SK-N-SH (cell line): ENCODE data around the gene LATS2. TPM values are rescaled to one million over a fixed set of nuclear protein-coding genes. Genes with fewer than 3 reads are reported as not detected.

Experiments
- CTCF ChIA-PET: fragments of 300-600, 350-600 bp; formaldehyde crosslinking; extraction: SDS; loops from one replicate; lab custom pipeline; 2021; lab: Yijun Ruan, JAX
- POLR2A ChIA-PET: fragments of 350-600 bp; sonication (Branson Sonifier 250); formaldehyde crosslinking; extraction: SDS; loops from one replicate; lab custom pipeline; 2020; ENCODE audit warnings: antibody characterized with exemption, inconsistent platforms; lab: Yijun Ruan, JAX
- DNase-seq: peaks from one replicate; pipeline ENCODE4 v3.0.0; 2012
- H2AFZ ChIP-seq: fragments of 200-600 bp; sonication (generic); 2 replicates; pipeline ENCODE4 v1.8.1; 2016; ENCODE audit warnings: antibody characterized with exemption, mild to moderate bottlenecking, low read depth
- H3F3A ChIP-seq: fragments of 200-600 bp; sonication (generic); replicated peaks from 2 replicates; pipeline ENCODE3; 2016; ENCODE audit warnings: antibody characterized with exemption, mild to moderate bottlenecking; ENCODE audit not compliant: insufficient read depth
- H3K27ac ChIP-seq, 2 experiments: fragments of 200-500 bp in 1 of 2; fragments of 200-600 bp in 1 of 2; sonication (Bioruptor generic) in 1 of 2; sonication (generic), shearing (Covaris generic) in 1 of 2; 2 replicates each; pipeline versions ENCODE4 v1.5.1 to v1.6.1; 2014 to 2016; ENCODE audit warnings: low read depth in 2 of 2, inconsistent platforms in 1 of 2, low read length in 1 of 2, mild to moderate bottlenecking in 1 of 2, mixed read lengths in 1 of 2
- H3K27me3 ChIP-seq: fragments of 200-600 bp; sonication (generic), shearing (Covaris generic); 2 replicates; pipeline ENCODE4 v1.6.1; 2016; ENCODE audit warnings: mixed run types; ENCODE audit not compliant: insufficient read depth
- H3K36me3 ChIP-seq, 2 experiments: fragments of 200-500 bp in 1 of 2; fragments of 200-600 bp in 1 of 2; sonication (Bioruptor generic) in 1 of 2; sonication (generic) in 1 of 2; replicated peaks in 1 of 2; 2 replicates each; pipeline versions ENCODE3 to v1.5.1; 2014 to 2016; ENCODE audit warnings: low read length in 1 of 2, mild to moderate bottlenecking in 1 of 2; ENCODE audit not compliant: insufficient read depth in 2 of 2, control insufficient read depth in 1 of 2
- H3K4me1 ChIP-seq, 2 experiments: fragments of 200-500 bp in 1 of 2; fragments of 200-600 bp in 1 of 2; sonication (Bioruptor generic) in 1 of 2; sonication (generic), shearing (Covaris generic) in 1 of 2; 2 replicates each; pipeline versions ENCODE4 v1.5.1 to v1.6.1; 2014 to 2016; ENCODE audit warnings: low read depth in 1 of 2, low read length in 1 of 2, mixed run types in 1 of 2; ENCODE audit not compliant: insufficient read depth in 2 of 2, control insufficient read depth in 1 of 2
- H3K4me2 ChIP-seq: fragments of 200-600 bp; sonication (generic), shearing (Covaris generic); 2 replicates; pipeline ENCODE4 v1.6.1; 2017; ENCODE audit warnings: mixed run types
- H3K4me3 ChIP-seq, 2 experiments: fragments of 200-500 bp in 1 of 2; fragments of 200-600 bp in 1 of 2; sonication (Bioruptor generic) in 1 of 2; sonication (generic), shearing (Covaris generic) in 1 of 2; 2 replicates each; pipeline versions ENCODE4 v1.5.1 to v1.8.1; 2014 to 2016; ENCODE audit warnings: low read depth in 2 of 2, inconsistent platforms in 1 of 2, low read length in 1 of 2, mild to moderate bottlenecking in 1 of 2, mixed read lengths in 1 of 2, moderate library complexity in 1 of 2
- H3K79me2 ChIP-seq: fragments of 200-600 bp; sonication (generic); 2 replicates; pipeline ENCODE4 v1.8.1; 2017; ENCODE audit warnings: mild to moderate bottlenecking; ENCODE audit not compliant: insufficient read depth
- H3K9ac ChIP-seq: fragments of 200-600 bp; sonication (generic); 2 replicates; pipeline ENCODE4 v1.6.1; 2017; ENCODE audit warnings: mixed run types
- H3K9me2 ChIP-seq: fragments of 200-600 bp; sonication (generic); 2 replicates; pipeline ENCODE4 v1.6.1; 2017; ENCODE audit warnings: mixed run types
- H3K9me3 ChIP-seq: fragments of 200-600 bp; sonication (generic); 2 replicates; pipeline ENCODE4 v1.6.1; 2017; ENCODE audit warnings: mixed run types, mild to moderate bottlenecking, moderate library complexity
- H4K20me1 ChIP-seq: fragments of 200-600 bp; sonication (generic); 2 replicates; pipeline ENCODE4 v1.6.1; 2017; ENCODE audit warnings: mild to moderate bottlenecking, mixed run types; ENCODE audit not compliant: insufficient read depth
- CTCF ChIP-seq: fragments of 200-600 bp; sonication (generic); IDR thresholded peaks from 2 replicates; pipeline ENCODE4 v1.6.1; 2017; ENCODE audit warnings: antibody characterized with exemption, mild to moderate bottlenecking, moderate library complexity
- EP300 ChIP-seq, 2 experiments: IDR thresholded peaks; 2 replicates each; pipeline versions ENCODE4 v1.4.0 to v1.6.1; 2012; ENCODE audit warnings: borderline replicate concordance in 1 of 2, low read depth in 1 of 2, low read length in 1 of 2
- EZH2phosphoT487 ChIP-seq: fragments of 200-600 bp; sonication (generic); IDR thresholded peaks from 2 replicates; pipeline ENCODE4 v1.6.1; 2017; ENCODE audit warnings: low read depth, mixed run types, mild to moderate bottlenecking, antibody characterized with exemption, moderate library complexity, borderline replicate concordance
- FOSL2 ChIP-seq: IDR thresholded peaks from 2 replicates; pipeline ENCODE4 v1.4.0; 2012; ENCODE audit warnings: low read depth, mild to moderate bottlenecking, moderate library complexity, borderline replicate concordance
- FOXM1 ChIP-seq: IDR thresholded peaks from 2 replicates; pipeline ENCODE4 v1.4.0; 2012; ENCODE audit warnings: low read depth, mild to moderate bottlenecking
- GABPA ChIP-seq: IDR thresholded peaks from 2 replicates; pipeline ENCODE4 v1.4.0; 2012; ENCODE audit warnings: low read depth, mild to moderate bottlenecking
- GATA2 ChIP-seq: sonication (generic); formaldehyde crosslinking; IDR thresholded peaks from 2 replicates; pipeline ENCODE4 v1.5.0; 2020; ENCODE audit warnings: mild to moderate bottlenecking, missing genetic modification reagents
- JUND ChIP-seq: IDR thresholded peaks from 2 replicates; pipeline ENCODE4 v1.4.0; 2012
- MAX ChIP-seq: IDR thresholded peaks from 2 replicates; pipeline ENCODE4 v1.4.0; 2012; ENCODE audit warnings: low read depth
- MEF2A ChIP-seq: IDR thresholded peaks from 2 replicates; pipeline ENCODE4 v1.4.0; 2012; ENCODE audit warnings: low read depth, borderline replicate concordance
- PBX3 ChIP-seq: IDR thresholded peaks from 2 replicates; pipeline ENCODE4; 2012
- POLR2AphosphoS5 ChIP-seq: IDR thresholded peaks from 2 replicates; pipeline ENCODE4 v1.6.1; 2012; ENCODE audit warnings: low read depth, low read length
- RAD21 ChIP-seq: IDR thresholded peaks from 2 replicates; pipeline ENCODE4 v1.6.1; 2012; ENCODE audit warnings: mild to moderate bottlenecking, low read length
- RCOR1 ChIP-seq: fragments of 150-350 bp; IDR thresholded peaks from 2 replicates; pipeline ENCODE4 v1.6.1; 2017; ENCODE audit warnings: antibody characterized with exemption, low read length
- RFX5 ChIP-seq: IDR thresholded peaks from 2 replicates; pipeline ENCODE4 v1.6.1; 2012; ENCODE audit warnings: mild to moderate bottlenecking, improper control_type of control experiment, low read length
- RXRA ChIP-seq: IDR thresholded peaks from 2 replicates; pipeline ENCODE4 v1.4.0; 2012; ENCODE audit warnings: low read depth, mild to moderate bottlenecking, borderline replicate concordance
- SIN3A ChIP-seq: IDR thresholded peaks from 2 replicates; pipeline ENCODE4 v1.6.1; 2012; ENCODE audit warnings: low read depth, mild to moderate bottlenecking, low read length, moderate library complexity, borderline replicate concordance
- SMC3 ChIP-seq: IDR thresholded peaks from 2 replicates; pipeline ENCODE4 v1.6.1; 2012; ENCODE audit warnings: low read depth, low read length, improper control_type of control experiment
- TAF1 ChIP-seq: IDR thresholded peaks from 2 replicates; pipeline ENCODE4 v1.6.1; 2012; ENCODE audit warnings: low read depth, mild to moderate bottlenecking, low read length, moderate library complexity, borderline replicate concordance
- TEAD4 ChIP-seq: IDR thresholded peaks from 2 replicates; pipeline ENCODE4 v1.4.0; 2012; ENCODE audit warnings: mild to moderate bottlenecking, borderline replicate concordance; ENCODE audit not compliant: insufficient read depth
- YY1 ChIP-seq: IDR thresholded peaks from 2 replicates; pipeline ENCODE4 v1.4.0; 2012; ENCODE audit warnings: low read depth, mild to moderate bottlenecking
- WGBS: methylation state at CpG from one replicate; pipeline ENCODE4 v1.1.6; 2017; ENCODE audit warnings: low lambda C conversion rate; 5-methylcytosine and 5-hydroxymethylcytosine counted together
- polyA plus RNA-seq, 3 experiments: library from polyadenylated mRNA; depleted of rRNA; stranded (reverse); fragments of >200 nt; gene quantifications; 2 replicates each; pipeline ENCODE4 v1.2.3, GENCODE V29; 2012

Gene LATS2
- polyA plus RNA-seq, 1 of the 3 experiments (the other 2 are of a cell fraction), result 19.6 TPM

- Histone ChIP-seq H3K27ac (no peak overlapping the region), H3K27me3 (no peaks in the 10 kb centered on the region), H3K9me3 (no peaks in the 10 kb centered on the region), H3K79me2 (no peaks in the 10 kb centered on the region), H3K4me2 (no peak overlapping the region), H3F3A (peaks cover 48% of the 10 kb centered on the region), H2AFZ (no peak overlapping the region), H4K20me1 (no peaks in the 10 kb centered on the region), H3K9me2 (no peaks in the 10 kb centered on the region), H3K9ac (no peak overlapping the region)
- POLR2A ChIA-PET, result no interaction called here
- 86% methylated on average over 4 of the region's 4 CpGs for WGBS
- no peak for TF ChIP-seq FOSL2
- no peak for TF ChIP-seq TAF1
- TF ChIP-seq MEF2A, result no peak
- TF ChIP-seq JUND, result no peak
- TF ChIP-seq, all 33 proteins: peak for 0
- CTCF ChIA-PET, result no interaction called here
- DNase-seq, result no peak
- peaks cover 0 to 5% of the 10 kb centered on the region in 2 experiments; a peak in 1 of 4 replicates for H3K4me1 ChIP-seq
- H3K36me3 ChIP-seq, result no peaks in the 10 kb centered on the region
- H3K4me3 ChIP-seq, result no peak overlapping the region
These were observed 5.6 kb upstream of the LATS2 start for GRCh38 chr13:21066946-21067345.

GRCh38 chr13:21065686-21066085, 4.3 kb upstream of the LATS2 start:
- no peak for DNase-seq
- Histone ChIP-seq H2AFZ (no peak overlapping the region), H3F3A (peaks cover 39% of the 10 kb centered on the region), H3K79me2 (peaks cover 6% of the 10 kb centered on the region; the same call in 1 of the 2 replicates), H3K4me3 (no peak overlapping the region), H3K9me2 (no peaks in the 10 kb centered on the region), H3K36me3 (no peaks in the 10 kb centered on the region), H4K20me1 (no peaks in the 10 kb centered on the region), H3K4me1 (no peaks in the 10 kb centered on the region; a peak in 1 of 4 replicates), H3K9me3 (no peaks in the 10 kb centered on the region), H3K27me3 (no peaks in the 10 kb centered on the region), H3K4me2 (no peak overlapping the region), H3K9ac (no peak overlapping the region), H3K27ac (no peak overlapping the region)
- no peak for TF ChIP-seq GATA2
- TF ChIP-seq TAF1, result no peak
- no peak for TF ChIP-seq GABPA
- TF ChIP-seq MEF2A, result no peak
- no peak for TF ChIP-seq TEAD4
- no peak for TF ChIP-seq FOSL2
- TF ChIP-seq MAX, result no peak
- TF ChIP-seq SMC3, result no peak
- TF ChIP-seq FOXM1, result no peak
- TF ChIP-seq RCOR1, result no peak
- TF ChIP-seq RXRA, result no peak
- no peak for TF ChIP-seq POLR2AphosphoS5
- TF ChIP-seq RFX5, result no peak
- ChIA-PET CTCF (no interaction called here), POLR2A (no interaction called here)
- WGBS, result 45% methylated on average over 1 of the region's 2 CpGs

GRCh38 chr13:21063031-21063430, 1.6 kb upstream of the LATS2 start:
- Histone ChIP-seq H3K4me1 (peaks cover 0 to 8% of the 10 kb centered on the region in 2 experiments; a peak in 1 of 4 replicates), H3K9ac (no peak overlapping the region), H3K27ac (no peak overlapping the region), H3K79me2 (peaks cover 33% of the 10 kb centered on the region), H3F3A (peaks cover 28% of the 10 kb centered on the region), H3K9me3 (no peaks in the 10 kb centered on the region), H3K36me3 (no peaks in the 10 kb centered on the region), H2AFZ (peak overlapping the region; percentile 57; the same call in 1 of the 2 replicates), H3K4me2 (no peak overlapping the region), H4K20me1 (peaks cover 23% of the 10 kb centered on the region), H3K4me3 (no peak overlapping the region), H3K27me3 (no peaks in the 10 kb centered on the region), H3K9me2 (no peaks in the 10 kb centered on the region)
- ChIA-PET CTCF (no interaction called here), POLR2A (no interaction called here)
- WGBS, result 62% methylated on average over 2 of the region's 2 CpGs
- DNase-seq, result no peak
- TF ChIP-seq YY1, result no peak
- no peak for TF ChIP-seq GATA2
- TF ChIP-seq SIN3A, result no peak
- no peak for TF ChIP-seq RAD21
- no peak for TF ChIP-seq CTCF
- no peak for TF ChIP-seq EZH2phosphoT487
- no peak for TF ChIP-seq PBX3
- TF ChIP-seq EP300 (IDR thresholded peaks at IDR 0.05; ENCODE audit: borderline replicate concordance in 1 of 2, low read depth in 1 of 2, low read length in 1 of 2), result no peak
- TF ChIP-seq MAX, result no peak
- TF ChIP-seq FOXM1, result no peak
